Measurements from ENCODE around the gene ABHD17A.

The ABHD17A gene

DNA sequence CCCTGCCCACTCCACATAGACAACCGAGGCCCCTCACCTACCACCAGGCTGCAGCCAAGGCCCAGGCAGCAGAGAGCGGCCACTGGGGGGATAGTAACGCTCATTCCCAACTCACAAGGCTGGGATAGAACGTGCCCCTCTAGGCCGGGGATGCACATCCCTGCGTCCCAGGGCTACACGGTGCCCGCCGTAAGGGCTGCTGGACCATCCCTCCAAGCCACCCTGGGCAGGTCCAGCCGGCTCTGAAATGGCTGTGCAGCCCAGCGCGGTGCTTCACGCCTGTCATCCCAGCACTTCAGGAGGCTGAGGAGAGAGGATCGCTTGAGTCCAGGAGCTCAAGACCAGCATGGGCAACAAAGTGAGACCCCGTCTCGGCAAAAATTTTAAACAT is 40.2 kb downstream of the ABHD17A start:
- H3K27ac ChIP-seq = no peak overlapping the region
- TF ChIP-seq, protein P1, sequence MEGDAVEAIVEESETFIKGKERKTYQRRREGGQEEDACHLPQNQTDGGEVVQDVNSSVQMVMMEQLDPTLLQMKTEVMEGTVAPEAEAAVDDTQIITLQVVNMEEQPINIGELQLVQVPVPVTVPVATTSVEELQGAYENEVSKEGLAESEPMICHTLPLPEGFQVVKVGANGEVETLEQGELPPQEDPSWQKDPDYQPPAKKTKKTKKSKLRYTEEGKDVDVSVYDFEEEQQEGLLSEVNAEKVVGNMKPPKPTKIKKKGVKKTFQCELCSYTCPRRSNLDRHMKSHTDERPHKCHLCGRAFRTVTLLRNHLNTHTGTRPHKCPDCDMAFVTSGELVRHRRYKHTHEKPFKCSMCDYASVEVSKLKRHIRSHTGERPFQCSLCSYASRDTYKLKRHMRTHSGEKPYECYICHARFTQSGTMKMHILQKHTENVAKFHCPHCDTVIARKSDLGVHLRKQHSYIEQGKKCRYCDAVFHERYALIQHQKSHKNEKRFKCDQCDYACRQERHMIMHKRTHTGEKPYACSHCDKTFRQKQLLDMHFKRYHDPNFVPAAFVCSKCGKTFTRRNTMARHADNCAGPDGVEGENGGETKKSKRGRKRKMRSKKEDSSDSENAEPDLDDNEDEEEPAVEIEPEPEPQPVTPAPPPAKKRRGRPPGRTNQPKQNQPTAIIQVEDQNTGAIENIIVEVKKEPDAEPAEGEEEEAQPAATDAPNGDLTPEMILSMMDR (IDR thresholded peaks at IDR 0.05) = no peak
- TF ChIP-seq ZFX (IDR thresholded peaks at IDR 0.05; ENCODE audit: borderline replicate concordance) = no peak

DNA sequence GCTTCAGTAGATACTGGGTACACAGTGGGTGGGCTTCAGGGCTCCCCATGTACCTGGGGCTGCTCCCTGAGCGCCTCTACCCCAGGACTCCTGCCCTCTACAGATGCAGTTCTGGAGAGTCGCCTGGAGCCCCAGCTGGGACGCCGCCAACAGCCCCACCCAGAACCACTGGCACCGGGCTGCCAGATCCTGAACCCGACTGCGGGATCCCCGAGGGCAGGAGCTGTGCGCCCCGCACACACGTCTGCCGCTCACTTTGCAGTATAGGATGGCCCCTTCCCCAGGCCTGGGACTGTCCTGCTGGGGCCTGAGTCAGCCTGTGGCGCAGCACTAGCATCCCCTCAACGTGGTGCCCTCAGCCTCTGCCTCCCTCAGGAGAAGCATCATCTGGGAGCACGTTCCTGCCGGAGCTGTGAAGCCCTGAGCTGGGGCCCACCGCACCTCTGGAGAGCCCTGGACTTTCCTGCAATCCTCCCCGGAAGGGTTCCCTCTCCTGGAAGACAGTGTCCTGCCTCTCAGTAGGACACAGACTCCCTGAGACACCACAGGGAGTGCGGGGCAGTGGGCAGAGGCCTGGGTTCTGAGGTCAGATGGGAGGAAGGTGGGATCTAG is 40.7 kb downstream of the ABHD17A start:
- TF ChIP-seq ZFX (IDR thresholded peaks at IDR 0.05; ENCODE audit: borderline replicate concordance) = no peak
- TF ChIP-seq, protein P1 (IDR thresholded peaks at IDR 0.05) = no peak
- H3K27ac ChIP-seq = no peak overlapping the region

DNA sequence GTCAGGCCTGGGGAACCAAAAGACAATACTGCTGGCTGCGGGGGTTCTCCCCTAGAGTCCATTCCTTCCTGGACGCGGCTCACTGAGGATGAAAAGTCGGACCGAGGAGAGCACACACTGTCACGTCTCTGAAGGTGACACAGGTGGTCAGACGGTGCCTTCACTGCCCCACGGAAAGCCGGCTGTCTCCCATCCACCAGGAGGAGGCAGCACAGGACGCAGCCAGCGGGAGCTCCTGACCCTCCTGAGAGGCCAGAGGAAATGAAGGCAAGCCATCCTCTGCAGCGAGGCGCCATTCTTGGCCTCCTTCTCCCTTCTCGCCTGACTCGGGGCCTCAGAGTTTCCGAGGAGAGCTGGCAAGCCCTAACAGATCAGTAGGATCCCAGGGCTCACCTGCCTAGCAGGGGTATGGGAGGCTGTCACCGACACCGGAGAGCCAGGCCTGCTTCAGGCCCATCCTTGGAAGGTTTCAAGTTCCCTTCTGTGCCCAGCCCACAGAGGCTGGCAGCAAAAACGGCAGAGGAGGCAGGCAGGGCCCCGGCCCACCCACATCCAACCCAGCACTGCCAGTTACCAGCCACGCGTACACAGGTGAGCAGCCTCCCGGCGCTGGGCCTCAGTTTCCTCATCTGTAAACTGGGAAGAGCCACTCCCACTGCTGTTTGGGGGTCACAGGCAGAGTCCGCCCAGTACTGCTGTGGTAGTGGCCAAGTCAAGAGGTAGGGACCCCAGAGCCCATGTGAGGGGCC is 41.5 kb downstream of the ABHD17A start:
- TF ChIP-seq, protein P1 (IDR thresholded peaks at IDR 0.05) = no peak
- no peak for TF ChIP-seq ZFX (IDR thresholded peaks at IDR 0.05; ENCODE audit: borderline replicate concordance)
- no peak overlapping the region for H3K27ac ChIP-seq

DNA sequence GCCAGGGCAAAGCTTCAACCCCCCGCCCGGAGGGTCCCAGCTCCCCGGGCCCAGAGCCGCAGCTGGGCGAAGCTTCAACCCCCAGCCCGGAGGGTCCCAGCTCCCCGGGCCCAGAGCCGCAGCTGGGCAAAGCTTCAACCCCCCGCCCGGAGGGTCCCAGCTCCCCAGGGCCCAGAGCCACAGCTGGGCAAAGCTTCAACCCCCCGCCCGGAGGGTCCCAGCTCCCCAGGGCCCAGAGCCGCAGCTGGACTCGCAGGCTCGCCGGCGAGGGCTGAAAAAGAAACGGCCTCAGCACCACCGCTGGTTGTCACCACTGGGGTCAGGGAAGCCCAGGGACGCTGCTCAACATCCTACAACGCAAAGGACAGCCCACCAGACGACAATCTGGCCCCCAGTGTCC is 42.2 kb downstream of the ABHD17A start:
- no peak overlapping the region for H3K27ac ChIP-seq
- TF ChIP-seq ZFX (IDR thresholded peaks at IDR 0.05; ENCODE audit: borderline replicate concordance) = no peak
- TF ChIP-seq, protein P1 (IDR thresholded peaks at IDR 0.05) = no peak

DNA sequence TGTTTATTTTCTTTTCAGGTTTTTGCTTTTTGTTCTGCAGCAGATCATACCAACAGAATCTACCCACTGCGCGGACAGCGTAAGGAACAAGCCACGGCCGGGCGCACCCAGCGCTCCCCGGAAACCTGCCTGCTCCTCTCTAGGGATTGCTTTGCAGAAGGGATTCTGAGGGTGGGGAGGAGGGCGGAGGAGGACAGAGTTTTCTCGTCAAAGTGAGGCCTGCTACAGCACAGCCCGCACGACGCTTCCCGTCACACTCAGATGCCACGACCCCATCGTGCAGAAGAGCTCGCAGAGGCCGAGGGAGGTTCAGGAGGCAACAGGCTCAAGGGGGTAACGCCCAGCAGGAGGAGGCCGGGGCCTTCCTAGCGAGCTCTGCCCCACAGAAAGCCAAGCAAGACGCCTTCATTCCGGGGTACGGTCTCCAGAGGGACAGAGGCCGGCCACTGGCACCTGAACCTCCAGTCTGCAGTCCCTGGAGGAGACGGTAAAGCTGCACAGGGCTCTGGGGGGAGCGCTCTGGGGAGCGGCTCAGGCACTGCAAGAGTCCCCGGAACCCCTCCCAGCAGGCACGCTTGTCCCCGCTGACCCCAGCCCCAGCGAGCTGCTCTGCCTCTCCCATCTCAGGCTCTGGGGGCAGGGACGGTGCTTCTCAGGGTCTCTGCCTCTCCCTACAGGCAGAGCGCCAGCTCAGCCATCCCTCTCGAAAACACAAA is 43.9 kb downstream of the ABHD17A start:
- TF ChIP-seq, protein P1 (IDR thresholded peaks at IDR 0.05) = no peak
- no peak for TF ChIP-seq ZFX (IDR thresholded peaks at IDR 0.05; ENCODE audit: borderline replicate concordance)
- no peak overlapping the region for H3K27ac ChIP-seq

DNA sequence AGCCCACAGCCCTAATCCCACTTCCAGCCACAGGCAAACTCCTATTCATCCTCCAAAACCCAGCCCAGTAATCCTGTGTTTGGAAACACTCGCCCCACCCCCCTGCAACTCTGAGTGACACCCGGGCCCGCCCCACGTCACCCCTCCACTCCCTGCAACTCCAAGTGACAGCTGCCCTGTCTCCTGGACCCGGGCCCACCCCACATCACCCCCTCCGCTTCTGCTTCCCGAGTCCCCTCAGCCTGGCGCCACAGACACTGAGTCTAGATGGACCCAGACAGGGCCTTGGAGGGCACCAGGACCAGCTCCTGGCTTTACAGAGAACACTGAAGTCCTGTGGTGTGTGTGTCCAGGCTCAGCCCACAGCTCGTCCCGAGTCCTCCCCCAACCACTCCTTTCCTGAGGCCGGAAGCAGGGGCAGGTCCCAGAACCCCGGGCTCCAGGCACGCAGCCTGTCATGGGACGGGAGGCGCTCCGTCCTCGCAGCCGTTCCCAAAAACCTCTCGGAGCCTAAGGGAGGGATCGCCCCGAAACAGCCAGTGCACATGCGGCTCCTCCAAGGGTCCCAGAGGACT is 44.7 kb downstream of the ABHD17A start:
- H3K27ac ChIP-seq = no peak overlapping the region
- TF ChIP-seq, protein P1 (IDR thresholded peaks at IDR 0.05) = no peak
- TF ChIP-seq ZFX (IDR thresholded peaks at IDR 0.05; ENCODE audit: borderline replicate concordance) = no peak

All from 22Rv1 (cell line).